HG02840 (cell line): ENCODE results near the gene CCDC127.
"Not testable (repeated sequence)": the region's sequence is repeated elsewhere in the genome, so short reads cannot be mapped to it uniquely, and the experiment has no call there.

ENCODE experiments used
- ATAC-seq: cut with Tn5 transposase; IDR thresholded peaks from one replicate; pipeline ENCODE4 v1.9.1; 2021; ENCODE audit warnings: mild to moderate bottlenecking, moderate library complexity, moderate number of reproducible peaks; ENCODE audit not compliant: unreplicated experiment, low FRiP score

The CCDC127 gene, protein sequence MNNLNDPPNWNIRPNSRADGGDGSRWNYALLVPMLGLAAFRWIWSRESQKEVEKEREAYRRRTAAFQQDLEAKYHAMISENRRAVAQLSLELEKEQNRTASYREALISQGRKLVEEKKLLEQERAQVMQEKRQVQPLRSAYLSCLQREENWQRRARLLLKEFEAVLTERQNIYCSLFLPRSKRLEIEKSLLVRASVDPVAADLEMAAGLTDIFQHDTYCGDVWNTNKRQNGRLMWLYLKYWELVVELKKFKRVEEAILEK

GRCh38 chr5:217494-218456 is at the start of gene CCDC127, which contains the start of gene SDHA:
Gene CCDC127 (minus strand): TSS chr5:218153. CDS start chr5:216849, 1,304 bp downstream.
Gene SDHA (plus strand): TSS chr5:218320. CDS start chr5:218356, 36 bp downstream.
- ATAC-seq, result peak; percentile 71

GRCh38 chr5:267716-268115 is 49.8 kb upstream of the CCDC127 start:
- ATAC-seq, result no peak

DNA sequence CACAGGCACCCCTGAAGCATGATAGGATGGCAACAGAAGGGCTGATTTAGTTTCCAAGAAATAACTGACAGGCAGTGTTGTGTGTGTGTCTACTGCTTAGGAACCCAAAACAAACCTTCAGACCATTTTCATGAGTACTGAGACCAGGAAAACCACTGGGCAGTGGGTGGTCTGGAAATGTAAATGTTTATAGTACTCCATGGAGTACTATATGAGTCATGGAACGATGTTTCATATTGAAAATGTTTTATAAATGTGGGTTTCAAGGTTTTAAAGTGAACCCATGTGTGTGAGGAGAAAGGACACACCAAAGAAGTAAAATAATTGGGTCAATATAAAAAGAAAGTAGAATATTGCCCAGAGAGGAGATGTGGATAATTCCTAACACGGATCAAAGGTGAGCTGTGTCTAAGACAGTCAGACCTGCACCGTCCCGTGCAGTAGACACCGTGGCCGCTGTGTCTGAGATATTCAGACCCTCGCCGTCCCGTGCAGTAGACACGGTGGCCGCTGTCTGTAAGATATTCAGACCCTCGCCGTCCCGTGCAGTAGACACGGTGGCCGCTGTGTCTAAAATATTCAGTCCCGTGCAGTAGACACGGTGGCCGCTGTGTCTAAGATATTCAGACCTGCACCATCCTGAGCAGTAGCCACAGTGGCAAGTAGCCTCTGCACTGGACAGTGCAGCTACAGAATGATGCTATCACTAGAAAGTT is 48.5 kb upstream of the CCDC127 start:
- not testable (repeated sequence) for ATAC-seq

GRCh38 chr5:264338-264737 is 46.4 kb upstream of the CCDC127 start:
- ATAC-seq, result no peak

DNA sequence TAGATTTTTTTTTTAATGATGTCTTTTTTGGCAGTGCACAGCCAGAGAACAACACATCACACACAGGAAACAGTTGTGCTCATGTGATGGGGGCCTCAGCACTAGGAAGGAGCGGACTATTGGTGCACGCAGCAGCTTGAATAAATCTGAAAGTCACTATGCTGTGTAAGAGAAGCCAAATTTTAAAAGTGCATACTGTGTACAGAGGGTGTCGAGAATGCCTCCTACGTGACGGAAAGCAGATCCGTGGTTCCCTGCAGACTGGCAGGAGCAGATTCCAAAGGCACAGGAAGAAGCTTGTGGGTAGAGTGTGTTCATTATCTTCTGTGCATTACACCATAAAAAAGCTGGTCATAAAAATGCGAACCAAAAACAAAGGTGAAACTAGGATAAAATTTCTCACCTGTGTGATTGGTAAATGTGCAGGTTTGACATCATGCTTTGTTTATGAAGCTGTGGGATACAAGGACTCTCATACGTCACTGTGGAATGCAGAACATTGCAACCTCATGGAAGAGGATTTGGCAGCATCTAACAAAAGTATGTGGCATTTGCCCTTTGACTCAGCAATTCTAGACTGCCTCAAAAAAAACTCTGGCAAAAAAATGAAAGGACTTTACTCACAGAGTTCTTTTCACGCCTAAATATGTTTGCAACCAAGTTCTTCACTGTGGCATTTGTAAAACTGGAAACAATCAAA is 45.5 kb upstream of the CCDC127 start:
- not testable (repeated sequence) for ATAC-seq

GRCh38 chr5:257148-257547 is 39.2 kb upstream of the CCDC127 start:
- ATAC-seq, result no peak

DNA sequence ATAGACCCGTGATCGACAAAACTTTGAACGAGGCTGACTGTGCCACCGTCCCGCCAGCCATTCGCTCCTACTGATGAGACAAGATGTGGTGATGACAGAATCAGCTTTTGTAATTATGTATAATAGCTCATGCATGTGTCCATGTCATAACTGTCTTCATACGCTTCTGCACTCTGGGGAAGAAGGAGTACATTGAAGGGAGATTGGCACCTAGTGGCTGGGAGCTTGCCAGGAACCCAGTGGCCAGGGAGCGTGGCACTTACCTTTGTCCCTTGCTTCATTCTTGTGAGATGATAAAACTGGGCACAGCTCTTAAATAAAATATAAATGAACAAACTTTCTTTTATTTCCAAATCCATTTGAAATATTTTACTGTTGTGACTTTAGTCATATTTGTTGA is 38.4 kb upstream of the CCDC127 start:
- ATAC-seq, result not testable (repeated sequence)

- ATAC-seq, result not testable (repeated sequence)
Measured at GRCh38 chr5:255116-255515, 37.2 kb upstream of the CCDC127 start.

DNA sequence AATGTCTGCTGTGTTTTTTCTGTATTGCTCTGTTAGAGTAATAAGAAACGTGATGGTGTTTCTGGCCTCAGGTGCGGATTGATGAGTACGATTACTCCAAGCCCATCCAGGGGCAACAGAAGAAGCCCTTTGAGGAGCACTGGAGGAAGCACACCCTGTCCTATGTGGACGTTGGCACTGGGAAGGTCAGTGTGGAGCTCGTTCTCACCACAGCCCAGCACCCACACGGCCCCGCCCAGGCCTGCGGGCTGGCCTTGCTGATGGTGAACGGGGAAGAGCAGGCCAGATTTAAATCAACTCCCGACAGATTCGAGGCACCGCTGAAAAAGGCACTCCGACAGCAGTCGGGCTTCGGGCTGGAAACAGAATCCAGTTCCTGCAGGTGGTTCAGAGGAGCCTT is 36.4 kb upstream of the CCDC127 start:
- ATAC-seq, result not testable (repeated sequence)

DNA sequence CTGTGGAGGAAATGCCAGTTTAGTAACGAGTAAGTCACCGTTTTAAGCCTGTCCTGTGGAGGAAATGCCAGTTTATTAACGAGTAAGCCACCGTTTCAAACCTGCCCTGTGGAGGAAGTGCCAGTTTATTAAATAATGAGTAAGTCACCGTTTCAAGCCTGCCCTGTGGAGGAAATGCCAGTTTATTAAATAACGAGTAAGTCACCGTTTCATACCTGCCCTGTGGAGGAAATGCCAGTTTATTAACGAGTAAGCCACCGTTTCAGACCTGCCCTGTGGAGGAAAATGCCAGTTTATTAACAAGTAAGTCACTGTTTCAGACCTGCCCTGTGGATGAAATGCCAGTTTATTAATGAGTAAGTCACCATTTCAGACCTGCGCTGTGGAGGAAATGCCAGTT is 34.6 kb upstream of the CCDC127 start:
- no peak for ATAC-seq

GRCh38 chr5:251975-252374 is 34.0 kb upstream of the CCDC127 start:
- not testable (repeated sequence) for ATAC-seq

DNA sequence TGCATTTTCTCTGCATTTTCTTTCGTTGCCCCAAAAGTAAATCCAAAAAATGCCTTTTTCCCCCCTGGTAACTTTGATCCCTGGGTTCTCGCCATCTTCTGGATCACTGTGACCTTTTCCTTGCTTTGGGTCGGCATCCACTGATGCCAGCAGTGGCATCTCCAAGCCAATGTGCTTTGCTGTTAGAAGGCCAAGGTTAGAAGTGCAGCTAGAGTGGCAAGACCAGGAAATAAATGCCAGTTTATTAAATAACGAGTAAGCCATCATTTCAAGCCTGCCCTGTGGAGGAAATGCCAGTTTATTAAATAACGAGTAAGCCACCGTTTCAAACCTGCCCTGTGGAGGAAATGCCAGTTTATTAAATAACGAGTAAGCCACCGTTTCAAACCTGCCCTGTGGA is 33.6 kb upstream of the CCDC127 start:
- not testable (repeated sequence) for ATAC-seq

GRCh38 chr5:251016-251415 is 33.1 kb upstream of the CCDC127 start:
- not testable (repeated sequence) for ATAC-seq

DNA sequence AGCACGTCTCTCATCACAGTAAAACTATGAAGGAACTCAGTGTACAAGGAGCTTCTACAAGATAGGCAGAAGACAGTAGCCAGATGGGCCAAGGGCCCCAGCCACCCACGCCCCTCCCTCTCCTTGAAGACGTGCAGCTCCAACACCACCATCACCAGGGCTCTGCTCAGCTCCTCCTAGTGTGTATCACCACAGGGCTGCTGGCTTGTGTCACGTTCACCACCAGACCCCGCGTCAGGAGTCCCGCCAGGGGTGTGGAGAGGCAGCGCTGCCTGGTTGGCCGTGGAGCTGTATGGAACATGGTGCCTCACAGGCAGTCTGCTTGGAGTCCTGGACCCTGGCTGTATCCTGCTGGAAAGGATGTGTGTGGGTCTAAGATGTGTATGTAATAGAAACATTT is 32.4 kb upstream of the CCDC127 start:
- not testable (repeated sequence) for ATAC-seq

GRCh38 chr5:245717-246116 is 27.8 kb upstream of the CCDC127 start:
- not testable (repeated sequence) for ATAC-seq

GRCh38 chr5:243683-244367 is 25.9 kb upstream of the CCDC127 start:
- ATAC-seq, result not testable (repeated sequence)

DNA sequence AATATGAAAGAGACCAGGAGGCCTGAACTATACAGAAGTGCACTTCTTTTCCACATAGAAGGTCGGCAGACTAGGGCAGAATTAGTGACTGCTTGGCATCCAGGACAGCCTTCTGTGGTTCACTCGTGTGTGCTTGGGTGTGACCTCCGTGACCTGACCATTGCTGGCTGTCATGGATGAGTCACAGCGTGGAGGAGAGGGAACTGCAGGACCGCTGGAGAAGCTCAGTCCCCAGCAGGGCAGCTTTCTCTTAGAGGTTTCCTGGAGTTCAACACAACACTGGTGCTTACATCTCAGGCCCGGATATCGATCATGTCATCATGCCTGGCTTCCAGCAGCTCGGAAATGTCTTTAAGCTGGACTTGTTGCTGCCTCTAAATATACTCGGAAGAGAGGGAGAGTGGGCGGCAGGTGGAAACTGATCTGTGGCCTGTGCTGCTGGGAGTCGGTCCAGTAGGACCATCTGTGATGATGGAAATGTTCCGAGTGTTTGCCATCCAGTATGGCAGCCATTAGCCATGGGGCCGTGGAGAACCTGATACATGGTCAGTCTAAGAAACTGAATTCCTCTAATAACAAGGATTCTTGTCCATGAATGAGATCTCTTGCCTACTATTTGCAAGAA is 23.2 kb upstream of the CCDC127 start:
- ATAC-seq, result not testable (repeated sequence)

DNA sequence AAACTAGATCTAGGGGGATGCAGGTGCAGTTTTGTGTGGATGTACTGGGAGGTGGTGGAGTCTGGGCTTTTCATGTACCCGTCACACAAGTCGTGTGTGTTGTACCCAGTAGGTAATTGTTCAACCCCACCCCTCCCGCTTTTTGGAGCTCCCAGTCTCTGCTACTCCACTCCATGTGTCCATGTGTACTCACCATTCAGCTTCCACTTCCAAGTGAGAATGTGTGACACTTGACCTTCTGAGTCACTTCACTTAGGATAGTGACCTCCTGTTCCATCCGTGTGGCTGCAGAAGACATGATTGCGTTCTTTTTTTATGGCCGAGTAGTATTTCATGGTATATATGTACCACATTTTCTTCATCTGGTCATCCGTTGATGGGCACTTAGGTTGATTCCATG is 22.6 kb upstream of the CCDC127 start:
- ATAC-seq, result not testable (repeated sequence)

DNA sequence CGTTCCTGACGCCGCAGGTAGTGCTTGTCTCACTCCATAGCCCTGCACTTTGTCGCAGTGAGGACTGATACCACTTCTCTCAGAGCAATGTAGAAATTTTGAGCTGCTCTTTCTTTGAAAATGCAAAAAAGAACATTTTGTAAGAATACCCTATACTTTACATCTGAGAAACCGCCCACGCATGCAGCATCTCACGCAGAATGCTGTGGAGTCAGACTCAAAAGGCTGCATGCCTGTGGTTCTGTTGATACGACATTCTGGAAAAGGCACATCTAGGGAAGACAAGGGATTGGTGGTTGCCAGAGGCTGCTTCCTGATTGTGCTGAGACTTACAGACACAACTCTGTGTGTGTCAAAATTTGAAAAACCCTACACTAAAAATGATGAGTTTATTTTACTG is 20.0 kb upstream of the CCDC127 start:
- not testable (repeated sequence) for ATAC-seq
